ENCODE results near the gene PTF1A.

The PTF1A gene

GRCh38 chr10:23186697-23187096 lies 5.4 kb upstream of the PTF1A start:
- DNase-seq (ENCODE audit: low read depth, low spot score): no peak

GRCh38 chr10:23187155-23187554 lies 5.0 kb upstream of the PTF1A start:
- no peak for DNase-seq (ENCODE audit: low read depth, low spot score)

- no peak for DNase-seq (ENCODE audit: low read depth, low spot score)
Measured at GRCh38 chr10:23189024-23189423, 3.1 kb upstream of the PTF1A start.

- DNase-seq (ENCODE audit: low read depth, low spot score): no peak
Measured at GRCh38 chr10:23190872-23191763, 994 bp upstream of the PTF1A start.

- DNase-seq (ENCODE audit: low read depth, low spot score): no peak
Measured at GRCh38 chr10:23192712-23193434, 761 bp downstream of the PTF1A start.

- no peak for DNase-seq (ENCODE audit: low read depth, low spot score)
Measured at GRCh38 chr10:23193435-23194074, 1.4 kb downstream of the PTF1A start.

- no peak for DNase-seq (ENCODE audit: low read depth, low spot score)
Measured at GRCh38 chr10:23194471-23194965, 2.4 kb downstream of the PTF1A start.

- DNase-seq (ENCODE audit: low read depth, low spot score): no peak
Measured at GRCh38 chr10:23194966-23195845, 3.1 kb downstream of the PTF1A start.

GRCh38 chr10:23195846-23196600 lies 3.9 kb downstream of the PTF1A start:
- DNase-seq (ENCODE audit: low read depth, low spot score): no peak

GRCh38 chr10:23196915-23197314 lies 4.8 kb downstream of the PTF1A start:
- DNase-seq (ENCODE audit: low read depth, low spot score): no peak

- DNase-seq (ENCODE audit: low read depth, low spot score): no peak
Measured at GRCh38 chr10:23197416-23197861, 5.3 kb downstream of the PTF1A start.

GRCh38 chr10:23198610-23198939 lies 6.5 kb downstream of the PTF1A start:
- DNase-seq (ENCODE audit: low read depth, low spot score): no peak

- no peak for DNase-seq (ENCODE audit: low read depth, low spot score)
Measured at GRCh38 chr10:23198940-23199767, 7.0 kb downstream of the PTF1A start.

- DNase-seq (ENCODE audit: low read depth, low spot score): no peak
Measured at GRCh38 chr10:23199768-23200511, 7.8 kb downstream of the PTF1A start.

- DNase-seq (ENCODE audit: low read depth, low spot score): no peak
Measured at GRCh38 chr10:23200586-23200985, 8.5 kb downstream of the PTF1A start.

- no peak for DNase-seq (ENCODE audit: low read depth, low spot score)
Measured at GRCh38 chr10:23200997-23201652, 9.0 kb downstream of the PTF1A start.

- no peak for DNase-seq (ENCODE audit: low read depth, low spot score)
Measured at GRCh38 chr10:23201837-23202236, 9.7 kb downstream of the PTF1A start.

- no peak for DNase-seq (ENCODE audit: low read depth, low spot score)
Measured at GRCh38 chr10:23202779-23203178, 10.7 kb downstream of the PTF1A start.
